Activated CD4-positive, alpha-beta T cell treated with anti-CD3 and anti-CD28 coated beads for 1 hour (primary cell): ENCODE data around the gene RBM47.
"Not testable (repeated sequence)": the region's sequence is repeated elsewhere in the genome, so short reads cannot be mapped to it uniquely, and the experiment has no call there.

ENCODE experiments used
- DNase-seq: peaks from one replicate; pipeline ENCODE4 v3.0.0-alpha.2; 2020

The RBM47 gene

GRCh38 chr4:40585201-40585799 lies 44.4 kb downstream of the RBM47 start:
- no peak for DNase-seq

DNA sequence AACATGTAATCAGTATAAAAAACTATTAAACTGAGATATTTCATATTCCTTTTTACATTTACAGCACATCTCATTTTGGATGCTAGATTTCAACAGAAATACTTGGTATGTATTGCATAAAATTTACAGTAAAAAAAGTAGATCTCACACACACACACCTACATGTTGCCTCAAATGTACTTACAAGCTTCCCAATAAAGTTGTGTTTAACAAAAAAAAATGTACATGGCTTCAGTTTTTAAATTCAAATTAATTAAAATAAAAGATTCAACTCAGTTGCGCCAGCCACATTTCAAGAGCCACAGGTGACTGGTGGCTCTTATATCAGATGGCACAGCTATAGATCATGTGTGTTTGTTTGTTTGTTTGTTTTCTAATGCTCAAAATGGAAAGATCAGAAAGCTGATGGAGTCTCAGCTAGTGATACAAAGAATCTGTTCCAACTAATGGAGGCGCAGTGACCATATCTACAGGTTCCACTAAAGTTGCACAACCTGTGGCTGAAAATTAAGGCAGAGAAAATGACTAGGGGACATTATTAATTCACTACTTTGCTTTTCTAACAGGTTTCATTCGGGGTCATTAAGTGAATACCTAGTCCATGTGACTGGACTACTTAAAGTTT lies 45.0 kb downstream of the RBM47 start:
- no peak for DNase-seq

- DNase-seq: no peak
These were observed 45.7 kb downstream of the RBM47 start for GRCh38 chr4:40583850-40584439.

- no peak for DNase-seq
These were observed 47.3 kb downstream of the RBM47 start for GRCh38 chr4:40582413-40582812.

- no peak for DNase-seq
These were observed 48.2 kb downstream of the RBM47 start for GRCh38 chr4:40581254-40582140.

DNA sequence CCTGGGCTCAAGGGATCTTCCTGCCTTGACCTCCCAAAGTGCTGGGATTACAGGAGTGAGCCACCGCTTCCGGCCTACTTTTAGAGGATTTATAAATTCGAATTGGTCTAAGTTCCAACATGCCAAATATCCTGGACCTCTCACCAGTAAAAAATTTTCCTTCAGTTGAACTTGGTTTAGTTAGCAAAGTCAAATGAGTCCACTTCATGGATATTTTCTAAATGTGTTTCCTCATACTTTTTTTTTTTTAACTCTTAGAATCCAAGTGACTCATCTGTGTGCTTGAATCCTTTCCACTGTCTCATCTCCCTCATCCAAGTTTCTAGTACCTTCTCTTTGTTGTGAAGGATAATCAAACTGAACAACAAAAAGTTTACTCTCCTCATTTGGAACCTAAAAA lies 49.7 kb downstream of the RBM47 start:
- no peak for DNase-seq

- no peak for DNase-seq
These were observed 51.9 kb downstream of the RBM47 start for GRCh38 chr4:40577588-40578253.

GRCh38 chr4:40576651-40577480 lies 52.8 kb downstream of the RBM47 start:
- no peak for DNase-seq

GRCh38 chr4:40575846-40576245 lies 53.8 kb downstream of the RBM47 start:
- no peak for DNase-seq

GRCh38 chr4:40573593-40574311 lies 55.9 kb downstream of the RBM47 start:
- DNase-seq: no peak

- no peak for DNase-seq
These were observed 56.9 kb downstream of the RBM47 start for GRCh38 chr4:40572692-40573310.

- DNase-seq: no peak
These were observed 58.5 kb downstream of the RBM47 start for GRCh38 chr4:40571208-40571607.

- no peak for DNase-seq
These were observed 59.2 kb downstream of the RBM47 start for GRCh38 chr4:40570348-40571077.

- no peak for DNase-seq
These were observed 64.7 kb downstream of the RBM47 start for GRCh38 chr4:40564815-40565483.

DNA sequence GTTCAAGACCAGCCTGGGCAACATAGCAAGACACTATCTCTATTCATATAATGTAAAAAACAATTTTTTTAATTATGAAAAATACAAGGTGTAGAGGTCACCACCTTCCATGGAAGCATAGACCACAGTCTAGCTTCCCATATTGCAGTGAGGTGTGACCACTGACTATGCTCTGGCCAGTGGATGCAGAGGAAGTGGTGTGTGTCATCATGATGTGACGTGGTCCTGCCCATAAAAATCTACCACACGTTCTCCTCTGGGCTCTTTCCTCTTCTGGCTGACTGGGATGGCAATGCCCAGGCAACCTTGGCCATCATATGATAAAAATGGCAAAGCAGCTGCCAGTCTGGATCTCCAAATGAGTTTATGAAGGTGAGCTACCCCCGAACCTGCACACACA lies 65.7 kb downstream of the RBM47 start:
- no peak for DNase-seq

DNA sequence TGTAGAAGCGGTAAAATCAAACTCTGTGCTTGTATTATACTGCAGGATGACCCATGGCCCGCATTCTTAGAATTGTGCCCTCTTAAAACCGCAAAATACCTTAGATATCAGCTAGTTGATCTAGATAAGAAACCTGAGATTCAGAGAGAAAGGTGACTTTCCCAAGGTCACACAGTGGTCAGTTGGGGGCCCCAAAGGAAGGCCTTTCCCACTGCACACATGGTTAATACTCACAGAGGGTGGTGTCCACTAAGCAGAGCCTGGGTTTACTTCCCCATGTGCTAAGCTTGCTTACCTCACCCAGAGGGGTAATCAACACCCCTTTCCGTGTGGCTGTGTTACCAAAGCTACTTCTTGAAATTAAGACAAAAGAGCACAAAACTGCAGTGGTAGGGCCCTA lies 66.3 kb downstream of the RBM47 start:
- no peak for DNase-seq

- no peak for DNase-seq
These were observed 67.0 kb downstream of the RBM47 start for GRCh38 chr4:40562681-40563080.

GRCh38 chr4:40562208-40562607 lies 67.5 kb downstream of the RBM47 start:
- DNase-seq: no peak

GRCh38 chr4:40561543-40562177 lies 68.0 kb downstream of the RBM47 start:
- DNase-seq: not testable (repeated sequence)
